Ascending aorta (tissue), 2 donors: ENCODE measurements around the gene PRKCB. TPM values are rescaled to one million over a fixed set of nuclear protein-coding genes. Genes with fewer than 3 reads are reported as not detected.

Source experiments
- DNase-seq, 2 donors: peaks; one replicate each; pipeline ENCODE4 v3.0.0-alpha.2; 2019; ENCODE audit warnings: low spot score in 2 of 2
- H3K27ac ChIP-seq, 2 donors: fragments of 200-600 bp; sonication (generic); one replicate each; pipeline ENCODE4 v1.5.1; 2016 to 2017; ENCODE audit warnings: mild to moderate bottlenecking in 1 of 2
- H3K27me3 ChIP-seq: fragments of 200-600 bp; sonication (generic); one replicate; pipeline ENCODE4 v1.5.1; 2017
- H3K36me3 ChIP-seq, 2 donors: fragments of 200-600 bp; sonication (generic); one replicate each; pipeline ENCODE4 v1.5.1; 2016
- H3K4me1 ChIP-seq, 2 donors: fragments of 200-600 bp; sonication (generic); one replicate each; pipeline ENCODE4 v1.5.1; 2016 to 2017; ENCODE audit warnings: mild to moderate bottlenecking in 1 of 2
- H3K4me3 ChIP-seq, 2 donors: fragments of 200-600 bp; sonication (generic); one replicate each; pipeline ENCODE4 v1.5.1; 2016 to 2017; ENCODE audit warnings: mild to moderate bottlenecking in 1 of 2
- H3K9me3 ChIP-seq, 2 donors: fragments of 200-600 bp; sonication (generic); one replicate each; pipeline ENCODE4 v1.5.1; 2016
- CTCF ChIP-seq, 3 experiments: fragments of 200-600 bp in 2 of 3; fragments of 450-650 bp in 1 of 3; sonication (generic) in 2 of 3; IDR thresholded peaks; one replicate each; pipeline ENCODE4 v1.5.1; 2016 to 2019; ENCODE audit warnings: antibody characterized with exemption in 3 of 3, mild to moderate bottlenecking in 1 of 3, moderate library complexity in 1 of 3
- intact Hi-C: fragments of 100-400 bp; cut with DNase I; formaldehyde crosslinking; loops from one replicate; pipeline ENCODE4 v1.15.1; 2023
- total RNA-seq: library from RNA; depleted of rRNA; stranded (reverse); fragments of >200 nt; gene quantifications from one replicate; pipeline ENCODE4 v1.1.0, GENCODE V29; 2016

PRKCB gene
- total RNA-seq, 1 donor from 2014 or later: 1.2 TPM

GRCh38 chr16:23801378-23801777, 34.4 kb upstream of the PRKCB start:
- Histone ChIP-seq H3K36me3 (no peaks in the 10 kb centered on the region), H3K4me1 (no peaks in the 10 kb centered on the region), H3K4me3 (no peak overlapping the region), H3K9me3 (no peaks in the 10 kb centered on the region), H3K27ac (no peak overlapping the region), H3K27me3 (no peaks in the 10 kb centered on the region)
- DNase-seq: peak in 1 of 2 donors; percentile 79
- peak; percentile 37 to 58 (median 43) for TF ChIP-seq CTCF (IDR thresholded peaks at IDR 0.05)
- intact Hi-C loops: loop anchor here (1.0 to 10.0 kb wide), 3 partner anchors 209 to 703 kb away; no protein-coding TSS in a partner anchor

DNA sequence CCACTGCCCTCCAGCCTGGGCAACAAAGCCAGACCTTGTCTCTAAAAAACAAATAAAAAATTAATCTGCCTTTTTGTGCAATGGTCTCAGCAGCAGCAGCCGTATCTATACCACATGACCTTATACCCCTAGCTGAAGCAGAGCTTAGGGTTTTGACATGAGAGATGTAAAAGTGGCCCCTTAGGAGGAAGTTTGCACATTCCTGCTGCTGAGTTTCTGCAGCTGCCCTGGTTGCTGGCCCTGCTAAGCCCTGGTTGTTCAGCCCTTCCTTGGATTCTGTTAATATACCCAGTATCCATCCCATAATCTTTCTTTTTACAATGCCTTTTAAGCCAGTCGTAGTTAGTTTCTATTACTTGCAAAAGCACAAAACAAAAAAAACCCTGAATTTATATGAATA, 33.0 kb upstream of the PRKCB start:
- Histone ChIP-seq H3K4me1 (no peaks in the 10 kb centered on the region), H3K9me3 (no peaks in the 10 kb centered on the region), H3K36me3 (no peaks in the 10 kb centered on the region), H3K4me3 (no peak overlapping the region), H3K27ac (no peak overlapping the region), H3K27me3 (no peaks in the 10 kb centered on the region)
- intact Hi-C loops: loop anchor here (10.0 kb wide), 1 partner anchor 702 kb away; no protein-coding TSS in a partner anchor
- no peak for TF ChIP-seq CTCF (IDR thresholded peaks at IDR 0.05)
- DNase-seq: no peak

GRCh38 chr16:23803591-23804123, 32.1 kb upstream of the PRKCB start:
- Histone ChIP-seq H3K27ac (no peak overlapping the region), H3K4me3 (peak overlapping the region; percentile 20 to 25), H3K4me1 (no peaks in the 10 kb centered on the region), H3K36me3 (no peaks in the 10 kb centered on the region), H3K27me3 (no peaks in the 10 kb centered on the region), H3K9me3 (no peaks in the 10 kb centered on the region)
- peak in 1 of 2 donors; percentile 64 for DNase-seq
- intact Hi-C loops: loop anchor here (10.0 kb wide), 1 partner anchor 701 kb away; no protein-coding TSS in a partner anchor
- TF ChIP-seq CTCF (IDR thresholded peaks at IDR 0.05): peak; percentile 11 to 45 (median 12)

GRCh38 chr16:23807028-23807427, 28.8 kb upstream of the PRKCB start:
- no peaks in the 10 kb centered on the region for H3K36me3 ChIP-seq
- peak in 1 of 2 donors; percentile 69 for DNase-seq
- H3K4me1 ChIP-seq: no peaks in the 10 kb centered on the region
- TF ChIP-seq CTCF (IDR thresholded peaks at IDR 0.05): no peak
- no peaks in the 10 kb centered on the region for H3K9me3 ChIP-seq
- no peak overlapping the region for H3K27ac ChIP-seq
- intact Hi-C loops: loop anchor here (10.0 kb wide), 1 partner anchor 698 kb away; no protein-coding TSS in a partner anchor
- no peaks in the 10 kb centered on the region for H3K27me3 ChIP-seq
- H3K4me3 ChIP-seq: no peak overlapping the region

DNA sequence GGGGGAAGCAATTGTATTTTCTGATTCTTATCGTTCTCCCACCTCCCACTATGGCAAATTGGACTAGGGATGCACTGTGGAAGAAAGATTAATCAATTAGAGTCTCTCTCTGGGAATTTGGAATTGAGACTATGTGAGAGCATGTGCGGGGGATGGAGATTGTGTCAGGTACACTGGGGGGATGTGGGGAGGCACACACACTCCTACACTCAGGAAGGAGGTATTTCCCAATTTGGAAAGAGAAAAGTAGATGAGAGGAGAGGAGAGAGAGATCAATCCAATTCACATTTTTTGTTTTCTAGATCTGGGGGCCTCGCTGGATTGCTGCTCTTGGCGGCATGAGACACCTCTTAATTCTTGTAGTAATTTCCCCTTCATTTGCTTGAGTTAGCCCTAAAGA, 14.3 kb upstream of the PRKCB start:
- no peak for DNase-seq
- Histone ChIP-seq H3K4me1 (no peaks in the 10 kb centered on the region), H3K27ac (no peak overlapping the region), H3K4me3 (no peak overlapping the region), H3K9me3 (no peaks in the 10 kb centered on the region), H3K27me3 (no peaks in the 10 kb centered on the region), H3K36me3 (no peaks in the 10 kb centered on the region)
- no peak for TF ChIP-seq CTCF (IDR thresholded peaks at IDR 0.05)
- intact Hi-C loops: no loop called here
